ENCODE measurements around the gene GPR150. TPM values are rescaled to one million over a fixed set of nuclear protein-coding genes. Genes with fewer than 3 reads are reported as not detected.
A peak's percentile ranks its signal among the peaks of the same experiment; 100 is the strongest.

GPR150 gene
- polyA plus RNA-seq, 12 donors = 0.11 to 0.24 (median 0.16) TPM; not detected in 4

DNA sequence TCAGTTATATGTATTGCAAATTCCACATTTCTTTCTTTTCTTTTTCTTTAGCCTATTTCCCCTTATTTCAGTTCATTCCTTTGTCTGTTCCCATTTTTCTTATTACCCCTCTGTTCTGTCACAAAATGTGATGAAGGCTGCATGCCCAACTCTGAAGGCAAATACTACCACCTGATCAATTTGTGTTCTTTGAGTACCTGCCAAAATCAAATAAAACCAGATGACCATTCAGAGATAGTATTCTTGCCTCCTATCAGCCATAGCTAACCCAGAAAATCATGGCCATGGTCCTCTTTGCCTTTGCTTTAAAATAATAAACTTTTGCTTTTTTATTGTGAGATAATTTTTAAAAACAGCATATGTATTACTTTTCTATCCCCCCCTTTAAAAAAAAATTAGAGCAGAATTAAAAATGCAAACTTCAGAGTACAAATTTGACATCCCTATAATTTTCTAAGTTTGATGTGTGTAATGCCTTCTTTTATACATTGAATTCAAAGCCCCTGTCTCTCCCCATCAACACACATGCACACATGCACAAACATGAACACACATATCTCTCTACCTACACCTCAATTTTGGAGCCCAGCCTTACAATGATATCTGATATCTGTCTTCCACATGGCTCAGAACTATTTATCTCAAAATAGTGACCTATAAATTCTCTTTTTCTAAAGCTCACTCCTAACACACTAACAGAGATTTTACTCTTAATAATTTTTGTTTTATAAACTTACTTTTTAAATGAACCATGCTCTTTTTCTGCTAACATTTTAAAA, 30.1 kb downstream of the GPR150 start:
- DNase-seq = no peak

DNA sequence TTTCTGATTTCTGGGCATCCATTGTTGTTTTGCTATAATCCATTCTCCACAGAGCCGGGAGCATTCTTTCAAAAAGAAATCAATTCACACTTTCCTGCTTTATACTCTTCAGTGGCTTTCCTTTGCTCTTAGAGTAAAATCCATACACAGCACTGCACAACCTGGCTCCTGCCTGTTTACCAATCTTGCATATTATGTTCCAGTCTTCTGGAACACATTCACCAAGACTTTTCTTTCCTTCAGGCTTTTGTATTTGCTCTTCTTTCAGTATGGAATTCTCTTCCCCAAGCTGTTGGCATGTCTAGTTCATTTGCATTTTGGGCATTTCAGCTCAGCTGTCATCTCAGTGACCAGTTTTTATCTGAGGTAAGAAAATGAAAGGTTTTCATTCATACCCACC, 33.0 kb downstream of the GPR150 start:
- no peak for DNase-seq

DNA sequence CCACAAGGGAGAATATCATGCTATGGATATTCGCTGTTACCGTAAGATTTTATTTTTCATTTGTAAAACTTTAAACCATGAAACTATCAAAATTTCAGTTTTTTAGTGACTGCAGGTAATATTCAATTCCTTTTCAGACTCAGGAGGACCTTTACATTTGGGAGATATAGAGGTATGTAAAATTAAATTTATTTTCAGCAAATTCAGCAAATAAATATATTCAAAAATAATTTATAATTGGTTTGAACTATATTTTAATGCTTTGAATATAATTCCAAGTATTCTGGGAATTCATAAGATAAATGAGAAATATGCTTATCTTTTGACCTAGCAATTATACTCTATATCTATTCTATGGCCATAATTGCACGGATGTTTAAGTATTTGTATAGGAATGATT, 34.3 kb downstream of the GPR150 start:
- no peak for DNase-seq

DNA sequence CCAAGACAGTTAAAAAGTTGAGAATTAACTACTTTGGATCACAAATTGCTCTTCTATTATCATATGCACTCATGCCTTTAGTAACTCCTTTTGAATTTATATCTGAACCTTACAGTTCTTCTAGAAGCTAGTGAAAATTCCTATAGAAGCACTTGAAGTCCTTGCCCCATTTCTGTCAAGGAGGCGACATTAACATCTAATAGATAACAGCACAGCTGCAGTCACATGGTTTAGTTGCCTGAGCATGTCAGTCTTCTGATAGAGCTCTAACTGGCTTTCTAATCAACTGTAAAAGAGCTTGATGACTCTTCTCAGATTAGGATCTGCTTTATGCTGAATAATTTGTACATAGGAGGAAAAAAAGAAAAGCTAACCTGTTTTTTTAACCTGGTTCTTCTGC, 35.7 kb downstream of the GPR150 start:
- DNase-seq = no peak

DNA sequence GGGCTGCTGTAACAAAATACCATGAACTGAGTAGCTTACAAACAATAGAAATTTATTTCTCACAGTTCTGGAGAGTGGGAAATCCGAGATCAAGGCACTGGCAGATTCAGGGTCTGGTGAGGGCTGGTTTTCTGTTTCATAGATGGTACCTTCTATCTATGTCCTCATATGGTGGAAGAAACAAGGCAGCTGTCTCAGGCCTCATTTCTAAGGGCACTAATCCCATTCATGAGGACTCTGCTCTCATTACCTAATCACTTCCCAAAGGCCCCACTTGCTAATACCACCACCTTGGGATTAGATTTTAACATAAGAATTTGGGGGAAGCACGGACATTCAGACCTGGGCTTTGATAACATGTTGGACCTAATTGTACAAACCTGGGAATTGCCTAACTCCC, 40.2 kb downstream of the GPR150 start:
- no peak for DNase-seq

DNA sequence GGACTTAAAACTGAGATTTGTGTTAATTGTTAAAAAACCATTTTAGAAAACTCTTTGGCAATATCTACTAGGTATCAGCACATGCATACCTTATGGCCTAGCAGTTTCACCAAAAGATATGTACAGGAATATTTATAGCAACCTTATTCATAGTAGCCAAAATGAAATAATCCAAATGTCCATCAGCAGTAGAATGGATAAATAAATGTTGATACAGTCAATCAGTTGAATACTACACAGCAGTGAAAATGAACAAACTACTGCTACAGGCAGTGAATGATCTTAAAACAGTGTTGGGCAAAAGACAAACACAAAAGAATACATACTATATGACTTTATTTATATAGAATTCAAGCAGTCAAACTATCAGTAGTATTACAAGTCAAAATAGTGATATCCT, 43.1 kb downstream of the GPR150 start:
- no peak for DNase-seq

DNA sequence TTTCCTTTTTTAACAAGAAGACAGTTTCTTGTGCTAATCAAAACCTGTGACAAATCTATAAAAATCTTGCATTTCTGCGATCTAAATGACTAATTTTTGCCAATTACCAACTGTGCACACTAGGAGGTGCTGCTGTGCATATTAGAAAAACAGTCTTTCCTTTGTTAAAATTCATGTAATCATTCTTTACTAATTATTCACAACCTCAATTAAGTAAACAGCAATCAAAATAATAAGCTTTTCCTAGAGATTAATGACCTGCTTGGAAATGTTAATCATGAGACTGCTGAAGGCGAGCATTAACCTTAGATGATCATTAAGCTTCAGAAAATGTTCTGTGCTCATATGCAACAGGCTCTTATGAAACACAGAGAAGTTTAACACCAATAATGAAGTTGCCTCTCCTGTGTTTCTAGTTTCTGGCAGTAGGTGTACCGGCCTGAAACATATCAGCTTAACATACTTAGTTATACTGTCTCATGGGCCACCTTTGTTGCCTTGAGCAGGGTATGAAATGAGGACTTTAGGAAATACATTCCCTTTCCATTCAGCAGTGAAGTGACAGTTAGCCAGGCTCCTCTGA, 44.4 kb downstream of the GPR150 start:
- DNase-seq = peak; percentile 52

DNA sequence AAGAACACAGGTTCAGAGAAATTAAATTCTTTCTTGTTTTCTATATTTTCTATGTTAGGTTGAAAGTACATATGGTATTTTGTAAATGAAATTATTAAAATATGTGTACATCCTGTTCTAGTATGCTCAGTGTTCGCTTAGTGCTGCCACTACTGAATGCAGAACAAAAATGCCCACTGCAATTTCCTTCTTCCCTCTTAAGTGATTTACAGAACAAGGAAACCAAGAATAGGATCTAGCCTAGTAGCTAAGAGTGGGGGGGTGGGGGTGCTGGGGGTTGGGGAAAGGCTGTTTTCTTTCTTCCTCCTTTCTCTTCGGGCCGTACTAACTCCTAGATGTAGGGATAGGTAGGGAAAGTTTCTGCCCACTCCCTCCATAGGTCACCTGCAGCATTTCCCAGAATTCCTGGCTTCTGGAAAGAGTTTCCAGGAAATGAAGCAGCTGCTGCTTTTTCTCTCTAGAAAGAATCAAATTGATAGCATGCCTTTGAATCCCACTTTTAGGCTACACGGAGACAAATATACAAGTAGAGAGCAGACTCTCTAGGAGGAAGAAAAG, 47.3 kb downstream of the GPR150 start:
- no peak for DNase-seq

DNA sequence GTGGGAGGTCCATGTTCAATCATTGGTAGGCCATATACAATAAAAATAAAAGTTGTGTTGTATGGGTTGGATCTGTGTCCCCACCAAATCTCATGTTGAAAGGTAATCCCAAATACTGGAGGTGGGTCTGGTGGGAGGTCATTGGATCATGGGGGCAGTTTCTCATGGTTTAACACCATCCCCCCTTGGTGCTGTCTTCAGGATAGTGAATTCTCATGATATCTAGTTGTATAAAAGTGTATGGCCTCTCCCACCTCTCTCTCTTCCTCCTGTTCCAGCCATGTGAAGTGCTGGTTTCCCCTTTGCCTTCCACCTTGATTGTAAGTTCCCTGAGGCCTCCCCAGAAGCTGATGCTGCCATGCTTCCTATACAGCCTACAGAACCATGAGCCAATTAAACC, 47.8 kb downstream of the GPR150 start:
- no peak for DNase-seq

DNA sequence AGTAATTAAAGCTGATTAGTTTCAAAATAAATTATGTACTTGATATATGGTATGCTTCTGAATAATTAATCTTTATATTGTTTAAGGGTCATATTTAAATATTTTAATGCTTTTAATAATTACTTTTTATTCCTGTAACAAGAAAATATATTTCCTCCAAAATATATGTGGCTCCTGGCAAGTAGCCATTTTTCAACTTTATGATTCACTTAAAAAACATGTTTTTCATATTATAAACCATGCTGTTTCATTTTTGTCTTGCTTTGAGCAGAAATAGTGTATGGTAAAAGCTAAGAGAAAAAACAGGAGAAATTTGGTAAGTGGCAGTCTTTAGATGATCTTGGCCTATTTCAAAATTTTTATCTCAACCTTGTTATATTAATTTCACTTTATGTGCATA, 48.3 kb downstream of the GPR150 start:
- DNase-seq = no peak

DNA sequence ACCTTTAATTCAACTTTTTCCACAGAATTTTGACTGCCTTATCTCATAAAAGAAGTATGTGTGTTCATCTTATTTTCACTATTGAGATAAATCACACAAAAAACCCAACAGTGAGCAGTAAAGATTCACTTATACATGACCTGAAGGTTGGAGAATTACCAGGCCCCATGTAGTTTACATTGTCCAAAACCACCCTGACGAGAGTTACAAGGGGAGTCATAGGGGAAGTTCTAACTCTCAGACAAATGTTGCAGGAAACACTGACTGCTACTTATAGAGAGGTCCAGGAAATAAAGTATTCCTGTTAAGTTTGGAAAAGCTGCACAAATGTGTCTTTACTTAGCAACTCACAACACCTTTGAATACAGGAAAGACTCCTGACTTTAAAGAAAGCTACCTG, 48.8 kb downstream of the GPR150 start:
- DNase-seq = no peak

DNA sequence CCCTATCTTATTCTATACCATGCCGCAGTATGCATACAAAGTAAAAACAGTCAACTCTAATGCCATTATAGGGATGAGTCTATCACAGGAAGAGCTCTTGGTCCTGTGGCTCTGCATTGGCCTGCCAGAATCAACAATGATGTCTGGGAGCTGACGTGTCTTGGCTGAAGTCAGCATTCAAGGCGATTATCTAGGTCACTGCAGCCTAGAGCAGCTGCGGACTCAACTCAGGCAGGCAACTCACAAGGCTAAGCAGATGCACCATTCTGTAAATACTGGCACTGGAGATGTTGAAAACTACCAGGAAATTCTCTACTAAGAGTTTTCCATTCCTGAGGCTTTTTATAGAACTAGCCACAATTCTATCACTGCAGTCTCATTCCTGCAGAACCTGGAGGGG, 49.7 kb downstream of the GPR150 start:
- peak; percentile 77 for DNase-seq

DNA sequence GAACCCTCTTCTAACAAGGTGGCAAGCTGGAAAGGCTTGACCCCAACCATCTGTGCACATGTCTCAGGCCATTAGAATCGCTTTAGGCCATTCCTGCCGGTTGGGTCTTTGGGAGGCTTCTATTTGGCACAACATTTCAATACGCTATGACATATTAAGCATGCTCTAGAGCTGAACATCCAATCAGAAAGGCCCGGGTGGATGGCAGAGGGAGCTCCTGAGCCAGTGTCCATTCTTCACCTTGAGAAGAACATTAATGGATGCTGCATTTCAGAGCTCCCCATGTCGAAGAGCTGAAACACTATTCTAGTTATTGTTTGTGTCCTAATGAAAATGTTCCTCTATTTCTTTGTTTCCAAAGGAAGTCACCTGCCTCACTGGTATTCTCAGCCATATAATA, 50.1 kb downstream of the GPR150 start:
- DNase-seq = no peak

DNA sequence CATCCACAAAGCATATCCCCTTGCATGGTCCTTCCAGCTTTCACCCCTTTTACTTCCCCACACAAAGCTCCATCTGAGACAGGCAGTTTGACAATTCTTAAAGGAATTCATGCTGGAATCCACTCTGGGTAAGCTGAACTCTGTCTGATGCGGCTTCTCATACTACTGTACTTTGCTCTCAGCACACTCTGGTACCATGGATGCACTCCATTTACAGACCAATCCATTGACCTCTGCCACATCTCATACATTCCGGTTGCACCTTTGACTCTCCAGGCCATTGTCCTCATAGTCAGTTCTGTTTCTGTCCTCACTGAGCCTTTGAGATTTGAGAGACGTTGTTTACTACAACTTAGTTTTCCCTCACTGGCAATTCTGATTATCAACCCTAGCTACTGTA, 50.7 kb downstream of the GPR150 start:
- DNase-seq = no peak

Other genes starting within 250 kb of the GPR150 start
- gene FAM81B, start 228.7 kb upstream of the GPR150 start, polyA plus RNA-seq (ENCODE audit: insufficient read length in 12 of 12) = 10 to 100 TPM in 4 of 12 donors, 1 to 10 TPM in 7, not detected in 1; 3.5 to 16.6 (median 8.3) TPM
- 10 to 100 TPM in 11 of 12 donors, not detected in 1; 49.6 to 86.4 (median 68.6) TPM for gene SKIC3, start 65.1 kb upstream of the GPR150 start, polyA plus RNA-seq (ENCODE audit: insufficient read length in 12 of 12)
- 10 to 100 TPM in 8 of 12 donors, 1 to 10 TPM in 3, not detected in 1; 8.5 to 29.7 (median 11.1) TPM for gene ARSK, start 65.0 kb upstream of the GPR150 start, polyA plus RNA-seq (ENCODE audit: insufficient read length in 12 of 12)
- 1 to 10 TPM in 10 of 12 donors, not detected in 2; 2.5 to 8.3 (median 4.3) TPM for gene RFESD, start 26.7 kb downstream of the GPR150 start, polyA plus RNA-seq (ENCODE audit: insufficient read length in 12 of 12)
- gene SPATA9, start 62.9 kb downstream of the GPR150 start, polyA plus RNA-seq (ENCODE audit: insufficient read length in 12 of 12) = 1 to 10 TPM in 9 of 12 donors, under 1 TPM in 1, not detected in 2; 0.96 to 3.6 (median 2.3) TPM
- gene RHOBTB3, start 111.2 kb downstream of the GPR150 start, polyA plus RNA-seq (ENCODE audit: insufficient read length in 12 of 12) = 100 to 1,000 TPM in 8 of 12 donors, 10 to 100 TPM in 3, not detected in 1; 69.3 to 137 (median 113) TPM
- 10 to 100 TPM in 9 of 12 donors, 1 to 10 TPM in 2, not detected in 1; 9.2 to 23.3 (median 12.4) TPM for gene GLRX, start 202.6 kb downstream of the GPR150 start, polyA plus RNA-seq (ENCODE audit: insufficient read length in 12 of 12)